Type B pancreatic cell (in vitro differentiated cells): ENCODE data around the gene YES1. TPM values are rescaled to one million over a fixed set of nuclear protein-coding genes. Genes with fewer than 3 reads are reported as not detected.
A peak's percentile ranks its signal among the peaks of the same experiment; 100 is the strongest.

Experiments
- DNase-seq: peaks from one replicate; pipeline ENCODE4 v3.0.0; 2021; ENCODE audit warnings: mixed read lengths; ENCODE audit not compliant: unreplicated experiment; ENCODE audit errors: extremely low spot score
- H3K27ac Mint-ChIP-seq: 2 replicates; pipeline ENCODE4 v1.8.0; 2021; ENCODE audit warnings: mild to moderate bottlenecking, mixed read lengths
- H3K27me3 Mint-ChIP-seq: 2 replicates; pipeline ENCODE4 v1.8.0; 2021; ENCODE audit warnings: mixed read lengths
- H3K36me3 Mint-ChIP-seq: 2 replicates; pipeline ENCODE4 v1.8.0; 2021; ENCODE audit warnings: mixed read lengths
- H3K4me1 Mint-ChIP-seq: one replicate; pipeline ENCODE4 v1.8.0; 2021; ENCODE audit warnings: mixed read lengths; ENCODE audit not compliant: unreplicated experiment
- H3K4me3 Mint-ChIP-seq: 2 replicates; pipeline ENCODE4 v1.8.0; 2021; ENCODE audit warnings: mild to moderate bottlenecking, mixed read lengths
- H3K9me3 Mint-ChIP-seq: 2 replicates; pipeline ENCODE4 v1.8.0; 2021; ENCODE audit warnings: mixed read lengths
- total RNA-seq: library from RNA; stranded (reverse); gene quantifications from 2 replicates; pipeline ENCODE4 v1.2.1, GENCODE V29; 2021; ENCODE audit warnings: low replicate concordance
- TF ChIP-seq, protein P1 (sequence below): fragments of 200-600 bp; sonication (generic); conservative IDR thresholded peaks from 2 replicates; pipeline ENCODE4 v1.5.0; 2021; ENCODE audit warnings: antibody characterized with exemption, mild to moderate bottlenecking

YES1 gene
- total RNA-seq, 1 donor from 2014 or later = 48.5 TPM

GRCh38 chr18:678482-679182 lies 133.4 kb downstream of the YES1 start:
- no peaks in the 10 kb centered on the region for H3K27me3 Mint-ChIP-seq
- H3K4me1 Mint-ChIP-seq = no peaks in the 10 kb centered on the region
- H3K4me3 Mint-ChIP-seq = no peak overlapping the region
- peaks cover 30% of the 10 kb centered on the region for H3K36me3 Mint-ChIP-seq
- DNase-seq = no peak
- no peaks in the 10 kb centered on the region for H3K9me3 Mint-ChIP-seq
- TF ChIP-seq, protein P1, sequence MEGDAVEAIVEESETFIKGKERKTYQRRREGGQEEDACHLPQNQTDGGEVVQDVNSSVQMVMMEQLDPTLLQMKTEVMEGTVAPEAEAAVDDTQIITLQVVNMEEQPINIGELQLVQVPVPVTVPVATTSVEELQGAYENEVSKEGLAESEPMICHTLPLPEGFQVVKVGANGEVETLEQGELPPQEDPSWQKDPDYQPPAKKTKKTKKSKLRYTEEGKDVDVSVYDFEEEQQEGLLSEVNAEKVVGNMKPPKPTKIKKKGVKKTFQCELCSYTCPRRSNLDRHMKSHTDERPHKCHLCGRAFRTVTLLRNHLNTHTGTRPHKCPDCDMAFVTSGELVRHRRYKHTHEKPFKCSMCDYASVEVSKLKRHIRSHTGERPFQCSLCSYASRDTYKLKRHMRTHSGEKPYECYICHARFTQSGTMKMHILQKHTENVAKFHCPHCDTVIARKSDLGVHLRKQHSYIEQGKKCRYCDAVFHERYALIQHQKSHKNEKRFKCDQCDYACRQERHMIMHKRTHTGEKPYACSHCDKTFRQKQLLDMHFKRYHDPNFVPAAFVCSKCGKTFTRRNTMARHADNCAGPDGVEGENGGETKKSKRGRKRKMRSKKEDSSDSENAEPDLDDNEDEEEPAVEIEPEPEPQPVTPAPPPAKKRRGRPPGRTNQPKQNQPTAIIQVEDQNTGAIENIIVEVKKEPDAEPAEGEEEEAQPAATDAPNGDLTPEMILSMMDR = no peak
- H3K27ac Mint-ChIP-seq = no peak overlapping the region

DNA sequence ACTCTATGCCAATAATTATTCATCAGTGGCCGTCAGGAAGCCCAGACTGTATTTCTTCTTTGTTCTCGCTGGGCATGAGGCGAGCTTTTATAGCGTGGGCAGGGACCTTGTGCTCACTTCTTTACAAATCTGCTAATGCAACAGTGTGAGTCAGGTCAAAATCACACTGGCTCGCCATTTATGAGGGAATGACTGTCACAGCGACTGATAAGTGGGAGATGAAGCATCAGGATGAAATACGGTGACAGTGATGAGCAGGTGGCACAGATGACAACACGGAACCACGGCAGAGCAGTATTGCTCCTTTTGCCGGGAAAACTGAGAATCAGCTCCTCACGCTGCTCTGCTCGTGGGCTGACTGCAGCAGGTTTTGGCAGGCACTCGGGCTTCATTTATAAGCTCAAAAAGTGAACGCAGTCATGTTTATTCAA lies 134.1 kb downstream of the YES1 start:
- DNase-seq = no peak
- TF ChIP-seq, protein P1 = no peak
- no peaks in the 10 kb centered on the region for H3K27me3 Mint-ChIP-seq
- peaks cover 30% of the 10 kb centered on the region for H3K36me3 Mint-ChIP-seq
- no peaks in the 10 kb centered on the region for H3K9me3 Mint-ChIP-seq
- no peak overlapping the region for H3K4me3 Mint-ChIP-seq
- H3K4me1 Mint-ChIP-seq = no peaks in the 10 kb centered on the region
- no peak overlapping the region for H3K27ac Mint-ChIP-seq

- no peaks in the 10 kb centered on the region for H3K27me3 Mint-ChIP-seq
- no peak overlapping the region for H3K4me3 Mint-ChIP-seq
- DNase-seq = peak; percentile 15
- H3K4me1 Mint-ChIP-seq = no peaks in the 10 kb centered on the region
- H3K9me3 Mint-ChIP-seq = no peaks in the 10 kb centered on the region
- no peak overlapping the region for H3K27ac Mint-ChIP-seq
- TF ChIP-seq, protein P1 = no peak
- peaks cover 34% of the 10 kb centered on the region for H3K36me3 Mint-ChIP-seq
These were observed 134.9 kb downstream of the YES1 start for GRCh38 chr18:677145-677544.

- H3K27ac Mint-ChIP-seq = no peak overlapping the region
- no peaks in the 10 kb centered on the region for H3K9me3 Mint-ChIP-seq
- H3K27me3 Mint-ChIP-seq = no peaks in the 10 kb centered on the region
- no peaks in the 10 kb centered on the region for H3K4me1 Mint-ChIP-seq
- TF ChIP-seq, protein P1 = no peak
- no peak for DNase-seq
- H3K36me3 Mint-ChIP-seq = peaks cover 31% of the 10 kb centered on the region
- no peak overlapping the region for H3K4me3 Mint-ChIP-seq
These were observed 135.3 kb downstream of the YES1 start for GRCh38 chr18:676736-677135.

GRCh38 chr18:676069-676468 lies 136.0 kb downstream of the YES1 start:
- Mint-ChIP-seq H3K27me3 (no peaks in the 10 kb centered on the region), H3K36me3 (peaks cover 27% of the 10 kb centered on the region), H3K27ac (no peak overlapping the region), H3K4me3 (no peak overlapping the region), H3K9me3 (no peaks in the 10 kb centered on the region), H3K4me1 (no peaks in the 10 kb centered on the region)
- DNase-seq = peak; percentile 22
- TF ChIP-seq, protein P1 = no peak
